ENCODE results near the gene THSD7A.

- no peak for TF ChIP-seq CTCF (IDR thresholded peaks at IDR 0.05; ENCODE audit: poor library complexity, severe bottlenecking)
- TF ChIP-seq RAD21 (conservative IDR thresholded peaks at IDR 0.05): no peak
- no peak for TF ChIP-seq SMC3 (conservative IDR thresholded peaks at IDR 0.05; ENCODE audit: poor library complexity)
- TF ChIP-seq POLR2AphosphoS5 (IDR thresholded peaks at IDR 0.05): no peak
- TF ChIP-seq EZH2 (IDR thresholded peaks at IDR 0.05; ENCODE audit: borderline replicate concordance, insufficient read depth, low read length, poor library complexity, severe bottlenecking): no peak
- no peak for TF ChIP-seq REST (IDR thresholded peaks at IDR 0.05; ENCODE audit: borderline replicate concordance)
- no peak for TF ChIP-seq EP300 (conservative IDR thresholded peaks at IDR 0.05; ENCODE audit: poor library complexity, severe bottlenecking)
Observed at GRCh38 chr7:11415101-11415500, 416.9 kb downstream of the THSD7A start.
